Suprapubic skin (tissue), 4 donors: ENCODE data around the gene CAPRIN1. TPM values are rescaled to one million over a fixed set of nuclear protein-coding genes. Genes with fewer than 3 reads are reported as not detected.

Experiments
- DNase-seq, 2 donors: peaks; one replicate each; pipeline ENCODE4 v3.0.0-alpha.2; 2019; ENCODE audit warnings: low spot score in 2 of 2
- H3K27ac ChIP-seq: fragments of 200-600 bp; sonication (generic); one replicate; pipeline ENCODE4 v1.5.1; 2019
- H3K27me3 ChIP-seq: fragments of 200-600 bp; sonication (generic); one replicate; pipeline ENCODE4 v1.5.1; 2019
- H3K36me3 ChIP-seq: fragments of 200-600 bp; sonication (generic); one replicate; pipeline ENCODE4 v1.5.1; 2019
- H3K4me1 ChIP-seq: fragments of 200-600 bp; sonication (generic); one replicate; pipeline ENCODE4 v1.5.1; 2019
- H3K4me3 ChIP-seq: fragments of 200-600 bp; sonication (generic); one replicate; pipeline ENCODE4 v1.5.1; 2019; ENCODE audit warnings: mild to moderate bottlenecking
- H3K9me3 ChIP-seq: fragments of 200-600 bp; sonication (generic); one replicate; pipeline ENCODE4 v1.5.1; 2019
- EP300 ChIP-seq: sonication (generic); formaldehyde crosslinking; IDR thresholded peaks from one replicate; pipeline ENCODE4 v1.6.1; 2017; ENCODE audit warnings: antibody characterized with exemption
- POLR2A ChIP-seq, 2 donors: fragments of 450-650 bp; IDR thresholded peaks; one replicate each; pipeline ENCODE4 v1.6.1; 2017; ENCODE audit warnings: antibody characterized with exemption in 2 of 2, mild to moderate bottlenecking in 2 of 2, moderate library complexity in 2 of 2
- POLR2AphosphoS5 ChIP-seq, 3 donors: sonication (generic); formaldehyde crosslinking; IDR thresholded peaks; one replicate each; pipeline ENCODE4 v1.6.1; 2017; ENCODE audit warnings: antibody characterized with exemption in 3 of 3
- WGBS: methylation state at CpG from one replicate; pipeline ENCODE4 v1.1.5; 2018; 5-methylcytosine and 5-hydroxymethylcytosine counted together
- total RNA-seq, 4 donors: library from RNA; depleted of rRNA; stranded (reverse); fragments of >200 nt; gene quantifications; one replicate each; pipeline ENCODE4 v1.1.0, GENCODE V29; 2016
- TF ChIP-seq, protein P1 (sequence below), 2 donors: fragments of 200-600 bp in 1 of 2; fragments of 450-650 bp in 1 of 2; sonication (generic) in 1 of 2; IDR thresholded peaks; one replicate each; pipeline ENCODE4 v1.5.1; 2016 to 2019; ENCODE audit warnings: antibody characterized with exemption in 2 of 2, mild to moderate bottlenecking in 1 of 2, moderate library complexity in 1 of 2

The CAPRIN1 gene
- total RNA-seq, 4 donors from 2014 or later: 109 to 137 (median 117) TPM

DNA sequence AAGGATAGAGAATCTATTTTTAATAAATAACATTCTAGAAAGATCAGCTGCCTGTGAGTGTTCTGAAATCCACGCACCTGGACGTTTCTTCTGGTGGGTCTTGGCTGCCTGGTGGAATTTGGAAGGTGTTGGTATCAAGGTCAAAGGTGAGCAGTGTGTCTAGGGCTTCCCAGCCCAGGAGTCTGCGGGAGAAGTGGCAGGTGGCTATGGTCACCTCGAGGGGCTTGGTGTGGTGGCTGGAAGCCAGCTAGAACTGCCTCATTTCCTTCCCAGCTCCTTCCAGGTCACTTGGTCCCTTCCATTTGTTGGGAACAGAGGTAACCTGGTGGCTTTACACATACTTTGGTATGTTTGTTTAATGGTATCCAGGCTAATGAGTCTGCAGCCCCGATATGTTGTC is 95.3 kb downstream of the CAPRIN1 start:
- Histone ChIP-seq H3K4me1 (peaks cover 9% of the 10 kb centered on the region), H3K4me3 (no peak overlapping the region), H3K27me3 (no peaks in the 10 kb centered on the region), H3K9me3 (no peaks in the 10 kb centered on the region), H3K27ac (no peak overlapping the region), H3K36me3 (peaks cover 82% of the 10 kb centered on the region)
- WGBS: 85% methylated on average over 5 of the region's 5 CpGs
- DNase-seq: peak in 1 of 2 donors; percentile 4
- TF ChIP-seq POLR2A (IDR thresholded peaks at IDR 0.05) (no peak), EP300 (no peak), POLR2AphosphoS5 (IDR thresholded peaks at IDR 0.05) (no peak)
- TF ChIP-seq, protein P1, sequence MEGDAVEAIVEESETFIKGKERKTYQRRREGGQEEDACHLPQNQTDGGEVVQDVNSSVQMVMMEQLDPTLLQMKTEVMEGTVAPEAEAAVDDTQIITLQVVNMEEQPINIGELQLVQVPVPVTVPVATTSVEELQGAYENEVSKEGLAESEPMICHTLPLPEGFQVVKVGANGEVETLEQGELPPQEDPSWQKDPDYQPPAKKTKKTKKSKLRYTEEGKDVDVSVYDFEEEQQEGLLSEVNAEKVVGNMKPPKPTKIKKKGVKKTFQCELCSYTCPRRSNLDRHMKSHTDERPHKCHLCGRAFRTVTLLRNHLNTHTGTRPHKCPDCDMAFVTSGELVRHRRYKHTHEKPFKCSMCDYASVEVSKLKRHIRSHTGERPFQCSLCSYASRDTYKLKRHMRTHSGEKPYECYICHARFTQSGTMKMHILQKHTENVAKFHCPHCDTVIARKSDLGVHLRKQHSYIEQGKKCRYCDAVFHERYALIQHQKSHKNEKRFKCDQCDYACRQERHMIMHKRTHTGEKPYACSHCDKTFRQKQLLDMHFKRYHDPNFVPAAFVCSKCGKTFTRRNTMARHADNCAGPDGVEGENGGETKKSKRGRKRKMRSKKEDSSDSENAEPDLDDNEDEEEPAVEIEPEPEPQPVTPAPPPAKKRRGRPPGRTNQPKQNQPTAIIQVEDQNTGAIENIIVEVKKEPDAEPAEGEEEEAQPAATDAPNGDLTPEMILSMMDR (IDR thresholded peaks at IDR 0.05): no peak

DNA sequence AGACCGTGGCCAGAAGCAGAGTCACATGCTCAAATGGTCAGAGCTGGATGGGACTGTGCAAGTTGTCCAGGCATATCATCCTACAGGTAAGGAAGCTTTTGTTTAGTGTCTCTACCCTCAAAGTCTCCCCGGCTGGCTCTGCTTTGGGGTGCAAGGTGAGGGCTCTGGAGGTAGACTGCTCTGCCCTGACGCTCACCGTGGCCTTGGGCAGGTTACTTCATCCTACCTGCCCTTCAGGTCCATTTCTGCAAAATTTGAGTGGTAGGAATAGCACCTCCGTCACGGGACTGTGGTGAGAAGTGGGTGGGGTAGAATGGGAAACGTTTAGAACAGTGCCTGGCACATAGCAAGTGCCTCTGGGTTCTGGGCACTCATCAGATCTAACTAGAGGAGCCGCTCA is 96.0 kb downstream of the CAPRIN1 start:
- H3K9me3 ChIP-seq: no peaks in the 10 kb centered on the region
- H3K36me3 ChIP-seq: peaks cover 82% of the 10 kb centered on the region
- no peak for TF ChIP-seq POLR2A (IDR thresholded peaks at IDR 0.05)
- no peak for TF ChIP-seq POLR2AphosphoS5 (IDR thresholded peaks at IDR 0.05)
- no peak for TF ChIP-seq EP300
- TF ChIP-seq, protein P1 (IDR thresholded peaks at IDR 0.05): no peak
- no peaks in the 10 kb centered on the region for H3K27me3 ChIP-seq
- 77% methylated on average over 8 of the region's 8 CpGs for WGBS
- no peak overlapping the region for H3K4me3 ChIP-seq
- peak in 1 of 2 donors; percentile 30 for DNase-seq
- H3K27ac ChIP-seq: no peak overlapping the region
- H3K4me1 ChIP-seq: peaks cover 9% of the 10 kb centered on the region

DNA sequence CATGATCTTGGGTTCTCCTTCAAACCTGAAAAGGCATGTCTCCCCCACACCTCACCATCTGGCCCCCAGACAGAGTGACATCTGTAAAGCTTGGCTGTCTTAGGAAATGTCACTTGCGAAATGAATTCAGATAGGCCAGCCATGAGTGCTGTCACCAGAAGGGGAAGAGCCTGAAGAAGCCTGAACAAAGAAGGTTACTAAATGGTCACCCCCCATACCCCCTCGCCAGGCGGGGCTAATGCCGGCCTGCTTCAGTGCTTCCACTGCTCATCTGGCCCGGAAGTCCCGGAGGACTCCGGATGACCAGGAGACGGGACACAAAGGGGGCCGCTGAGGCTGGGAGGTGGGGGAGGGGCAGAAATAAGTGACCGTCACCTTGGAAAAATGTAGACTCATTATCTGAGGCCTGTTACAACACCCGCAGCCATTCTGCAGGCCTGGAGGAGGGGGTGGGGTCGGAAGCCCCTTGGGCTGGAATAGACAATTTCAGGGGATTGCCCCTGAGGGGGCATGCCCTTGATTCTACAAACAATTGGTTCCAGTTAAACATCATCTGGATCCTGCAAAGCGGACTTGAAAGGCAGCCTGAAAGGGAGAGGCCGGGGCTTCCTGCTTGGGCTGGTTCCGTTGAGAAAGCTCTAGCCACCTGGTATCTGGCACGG is 97.1 kb downstream of the CAPRIN1 start:
- TF ChIP-seq, protein P1 (IDR thresholded peaks at IDR 0.05): no peak
- TF ChIP-seq POLR2A (IDR thresholded peaks at IDR 0.05) (no peak), EP300 (no peak), POLR2AphosphoS5 (IDR thresholded peaks at IDR 0.05) (no peak)
- Histone ChIP-seq H3K4me3 (no peak overlapping the region), H3K27ac (no peak overlapping the region), H3K4me1 (peaks cover 9% of the 10 kb centered on the region), H3K27me3 (no peaks in the 10 kb centered on the region), H3K9me3 (no peaks in the 10 kb centered on the region), H3K36me3 (peaks cover 80% of the 10 kb centered on the region)
- no peak for DNase-seq
- WGBS: 85% methylated on average over 16 of the region's 16 CpGs

DNA sequence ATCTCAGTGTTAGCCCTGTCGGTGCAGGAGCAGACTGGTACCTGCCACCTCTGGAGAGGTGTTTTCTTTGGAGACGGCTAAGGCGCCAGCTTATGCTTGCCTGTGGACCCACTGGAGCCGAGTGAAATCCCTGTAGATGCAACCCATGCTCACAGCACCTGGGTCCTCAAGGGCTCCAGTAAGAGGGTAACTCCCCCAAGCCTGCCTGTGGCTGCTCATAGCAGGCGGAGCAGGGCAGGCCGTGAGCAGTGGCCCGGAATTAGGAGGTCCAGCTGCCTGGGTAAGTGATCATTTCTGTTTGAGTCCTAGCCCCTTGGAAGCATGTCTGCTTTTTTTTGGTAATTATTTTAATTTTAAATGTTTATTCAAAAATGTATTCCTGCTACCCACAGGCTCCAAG is 97.7 kb downstream of the CAPRIN1 start:
- peaks cover 9% of the 10 kb centered on the region for H3K4me1 ChIP-seq
- DNase-seq: no peak
- TF ChIP-seq POLR2A (IDR thresholded peaks at IDR 0.05) (no peak), EP300 (no peak), POLR2AphosphoS5 (IDR thresholded peaks at IDR 0.05) (no peak)
- TF ChIP-seq, protein P1 (IDR thresholded peaks at IDR 0.05): no peak
- no peaks in the 10 kb centered on the region for H3K9me3 ChIP-seq
- 92% methylated on average over 7 of the region's 7 CpGs for WGBS
- no peak overlapping the region for H3K27ac ChIP-seq
- H3K4me3 ChIP-seq: no peak overlapping the region
- H3K36me3 ChIP-seq: peaks cover 76% of the 10 kb centered on the region
- no peaks in the 10 kb centered on the region for H3K27me3 ChIP-seq

DNA sequence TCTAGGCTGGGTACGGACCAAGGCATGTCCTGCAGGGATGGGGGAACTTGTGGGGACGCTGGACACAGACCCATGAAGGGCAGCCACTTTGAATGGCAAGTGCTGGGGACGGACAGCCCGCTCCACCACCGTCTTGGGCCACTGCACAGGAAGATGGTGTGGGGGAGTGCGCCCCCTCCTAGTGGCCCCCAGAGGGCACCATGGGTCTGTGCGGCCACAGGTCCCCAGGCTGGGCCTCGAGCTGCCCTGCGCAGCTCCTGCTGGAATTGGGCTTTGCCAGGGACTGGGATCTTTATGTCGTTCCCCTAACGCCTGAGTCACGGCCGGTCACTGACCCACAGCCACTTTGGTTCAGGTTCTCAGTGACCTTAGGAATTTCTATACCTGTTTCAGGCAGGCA is 98.3 kb downstream of the CAPRIN1 start:
- H3K9me3 ChIP-seq: no peaks in the 10 kb centered on the region
- DNase-seq: no peak
- TF ChIP-seq, protein P1 (IDR thresholded peaks at IDR 0.05): no peak
- WGBS: 88% methylated on average over 13 of the region's 13 CpGs
- H3K4me1 ChIP-seq: peaks cover 9% of the 10 kb centered on the region
- no peak overlapping the region for H3K4me3 ChIP-seq
- no peaks in the 10 kb centered on the region for H3K27me3 ChIP-seq
- no peak overlapping the region for H3K27ac ChIP-seq
- peaks cover 74% of the 10 kb centered on the region for H3K36me3 ChIP-seq
